CD4-positive, alpha-beta memory T cell (primary cell): ENCODE measurements around the gene TRIM72. TPM values are rescaled to one million over a fixed set of nuclear protein-coding genes. Genes with fewer than 3 reads are reported as not detected.

ENCODE experiments used
- CTCF ChIA-PET: fragments of 350-600 bp; sonication (Branson Sonifier 250); formaldehyde crosslinking; loops from one replicate; lab custom pipeline; 2021; ENCODE audit warnings: inconsistent platforms; ENCODE audit not compliant: partially characterized antibody; lab: Charles Lee
- POLR2A ChIA-PET: fragments of 350-600 bp; sonication (Branson Sonifier 250); formaldehyde crosslinking; loops from one replicate; lab custom pipeline; 2021; ENCODE audit not compliant: partially characterized antibody; lab: Charles Lee
- DNase-seq, 5 donors: peaks; one replicate each; pipeline versions ENCODE4 v3.0.0 to v3.0.0-alpha.2; 2020 to 2022; ENCODE audit warnings: mixed read lengths in 1 of 5
- H3K27ac ChIP-seq: one replicate; pipeline ENCODE4 v1.7.0; 2013; ENCODE audit warnings: low read depth, low read length
- H3K27me3 ChIP-seq: 2 replicates; pipeline ENCODE4 v1.7.0; 2013; ENCODE audit warnings: mild to moderate bottlenecking, low read length, moderate library complexity; ENCODE audit not compliant: insufficient read depth
- H3K36me3 ChIP-seq: 2 replicates; pipeline ENCODE4 v1.7.0; 2013; ENCODE audit warnings: mild to moderate bottlenecking, low read length, moderate library complexity; ENCODE audit not compliant: insufficient read depth
- H3K4me1 ChIP-seq: 2 replicates; pipeline ENCODE4 v1.7.0; 2013; ENCODE audit warnings: mild to moderate bottlenecking, low read length, moderate library complexity; ENCODE audit not compliant: insufficient read depth
- H3K4me3 ChIP-seq, 2 donors: one replicate each; pipeline ENCODE4 v1.7.0; 2013; ENCODE audit warnings: low read length in 2 of 2, mild to moderate bottlenecking in 1 of 2
- H3K9me3 ChIP-seq, 2 donors: one replicate each; pipeline ENCODE4 v1.7.0; 2013; ENCODE audit warnings: low read length in 2 of 2, control low read depth in 1 of 2; ENCODE audit not compliant: control insufficient read depth in 1 of 2
- H3K27ac Mint-ChIP-seq, 7 donors: one replicate each; pipeline ENCODE4 v1.8.0; 2020 to 2021; ENCODE audit warnings: mixed read lengths in 7 of 7, mild to moderate bottlenecking in 6 of 7, inconsistent platforms in 3 of 7, moderate library complexity in 3 of 7
- H3K27me3 Mint-ChIP-seq, 2 donors: one replicate each; pipeline ENCODE4 v1.8.0; 2020 to 2021; ENCODE audit warnings: mixed read lengths in 2 of 2
- H3K36me3 Mint-ChIP-seq, 2 donors: one replicate each; pipeline ENCODE4 v1.8.0; 2020 to 2021; ENCODE audit warnings: mixed read lengths in 2 of 2, inconsistent platforms in 1 of 2, mild to moderate bottlenecking in 1 of 2
- H3K4me1 Mint-ChIP-seq, 4 donors: one replicate each; pipeline ENCODE4 v1.8.0; 2020 to 2021; ENCODE audit warnings: mixed read lengths in 4 of 4, mild to moderate bottlenecking in 1 of 4
- H3K4me3 Mint-ChIP-seq, 8 donors: one replicate each; pipeline ENCODE4 v1.8.0; 2020 to 2021; ENCODE audit warnings: mixed read lengths in 8 of 8, mild to moderate bottlenecking in 7 of 8, moderate library complexity in 6 of 8, inconsistent platforms in 3 of 8
- H3K9me3 Mint-ChIP-seq, 8 donors: one replicate each; pipeline ENCODE4 v1.8.0; 2020 to 2021; ENCODE audit warnings: mixed read lengths in 8 of 8, mild to moderate bottlenecking in 5 of 8, inconsistent platforms in 3 of 8, moderate library complexity in 1 of 8
- intact Hi-C: fragments of 100-400 bp; cut with micrococcal nuclease; formaldehyde crosslinking; loops from one replicate; pipeline ENCODE4 v1.15.1; 2023
- polyA plus RNA-seq, 2 donors: library from polyadenylated mRNA; unstranded; fragments of 300-500 nt; fragmentation: Illumina TruSeq; gene quantifications; one replicate each; pipeline ENCODE4 v1.2.3, GENCODE V29; 2021
- total RNA-seq, 2 experiments: library from RNA; stranded (reverse); gene quantifications; one replicate each; pipeline ENCODE4 v1.2.3, GENCODE V29; 2021

The TRIM72 gene
- total and polyA plus RNA-seq, 4 experiments from 2014 or later: not detected

- peak in 1 of 5 donors; percentile 4 for DNase-seq
- Mint-ChIP-seq H3K4me3 (peak overlapping the region in 3 of 8 donors; percentile 19 to 50 (median 36)), H3K9me3 (peaks cover 0 to 10% (median 0%) of the 10 kb centered on the region in 8 donors), H3K27ac (peak overlapping the region in 6 of 7 donors; percentile 25 to 99 (median 70)), H3K27me3 (no peaks in the 10 kb centered on the region), H3K36me3 (peaks cover 85 to 97% of the 10 kb centered on the region in 2 donors), H3K4me1 (peaks cover 44 to 83% (median 64%) of the 10 kb centered on the region in 4 donors)
- POLR2A ChIA-PET: interaction anchor here (0.7 to 2.4 kb wide), 6 partner anchors 8 to 13 kb away, joined by 4 to 28 read pairs (median 6); partner anchors contain the start of gene FUS
- Histone ChIP-seq H3K27me3 (no peaks in the 10 kb centered on the region), H3K4me1 (peaks cover 29% of the 10 kb centered on the region), H3K4me3 (no peak overlapping the region), H3K36me3 (peaks cover 97% of the 10 kb centered on the region), H3K27ac (no peak overlapping the region), H3K9me3 (no peaks in the 10 kb centered on the region)
- intact Hi-C loops: no loop called here
- CTCF ChIA-PET: interaction anchor here (0.7 to 0.9 kb wide), 2 partner anchors 12 to 48 kb away, joined by 3 read pairs; no protein-coding TSS in a partner anchor
These were observed 23.9 kb upstream of the TRIM72 start for GRCh38 chr16:31190061-31190460.

- intact Hi-C loops: no loop called here
- CTCF ChIA-PET: no interaction called here
- Histone ChIP-seq H3K36me3 (peaks cover 96% of the 10 kb centered on the region), H3K4me3 (no peak overlapping the region), H3K4me1 (peaks cover 21% of the 10 kb centered on the region), H3K27me3 (no peaks in the 10 kb centered on the region), H3K9me3 (no peaks in the 10 kb centered on the region), H3K27ac (no peak overlapping the region)
- Mint-ChIP-seq H3K4me3 (peak overlapping the region in 2 of 8 donors; percentile 1 to 49), H3K27me3 (no peaks in the 10 kb centered on the region), H3K27ac (peak overlapping the region in 6 of 7 donors; percentile 52 to 99 (median 84)), H3K4me1 (peaks cover 36 to 78% (median 57%) of the 10 kb centered on the region in 4 donors), H3K9me3 (peaks cover 0 to 11% (median 0%) of the 10 kb centered on the region in 8 donors), H3K36me3 (peaks cover 79 to 94% of the 10 kb centered on the region in 2 donors)
- DNase-seq: no peak
- POLR2A ChIA-PET: interaction anchor here (1.7 to 8.2 kb wide), 5 partner anchors 7 to 11 kb away, joined by 5 to 62 read pairs (median 9); partner anchors contain the start of gene FUS
These were observed 23.0 kb upstream of the TRIM72 start for GRCh38 chr16:31190818-31191444.

- H3K9me3 ChIP-seq: no peaks in the 10 kb centered on the region
- peaks cover 73 to 94% of the 10 kb centered on the region in 2 donors for H3K36me3 Mint-ChIP-seq
- no peaks in the 10 kb centered on the region for H3K27me3 ChIP-seq
- peak overlapping the region in 2 of 8 donors; percentile 21 to 28 for H3K4me3 Mint-ChIP-seq
- no peak overlapping the region for H3K27ac ChIP-seq
- ChIA-PET CTCF (interaction anchor here (1.3 kb wide), 1 partner anchor 10 kb away, joined by 4 read pairs; no protein-coding TSS in a partner anchor), POLR2A (interaction anchor here (2.3 to 8.2 kb wide), 3 partner anchors 9 to 12 kb away, joined by 5 to 62 read pairs (median 11); partner anchors contain the start of genes FUS and PYCARD)
- DNase-seq: peak in 1 of 5 donors; percentile 14
- no peak overlapping the region for H3K4me3 ChIP-seq
- H3K4me1 ChIP-seq: peaks cover 11% of the 10 kb centered on the region
- intact Hi-C loops: no loop called here
- H3K9me3 Mint-ChIP-seq: peaks cover 0 to 15% (median 0%) of the 10 kb centered on the region in 8 donors
- H3K4me1 Mint-ChIP-seq: peaks cover 30 to 74% (median 52%) of the 10 kb centered on the region in 4 donors
- peak overlapping the region; percentile 26 to 99 (median 67) for H3K27ac Mint-ChIP-seq
- H3K36me3 ChIP-seq: peaks cover 92% of the 10 kb centered on the region
- no peaks in the 10 kb centered on the region for H3K27me3 Mint-ChIP-seq
These were observed 22.1 kb upstream of the TRIM72 start for GRCh38 chr16:31191697-31192428.

- CTCF ChIA-PET: interaction anchor here (1.3 kb wide), 1 partner anchor 9 kb away, joined by 4 read pairs; no protein-coding TSS in a partner anchor
- peaks cover 23 to 65% (median 43%) of the 10 kb centered on the region in 4 donors for H3K4me1 Mint-ChIP-seq
- Histone ChIP-seq H3K36me3 (peaks cover 80% of the 10 kb centered on the region), H3K4me1 (peaks cover 3% of the 10 kb centered on the region), H3K27ac (no peak overlapping the region), H3K4me3 (no peak overlapping the region), H3K27me3 (no peaks in the 10 kb centered on the region), H3K9me3 (no peaks in the 10 kb centered on the region)
- POLR2A ChIA-PET: interaction anchor here (0.6 to 8.2 kb wide), 4 partner anchors 9 to 209 kb away, joined by 3 to 62 read pairs (median 8); partner anchors contain the start of genes FUS and PYCARD
- peak overlapping the region in 6 of 7 donors; percentile 17 to 99 (median 70) for H3K27ac Mint-ChIP-seq
- no peaks in the 10 kb centered on the region for H3K27me3 Mint-ChIP-seq
- peaks cover 62 to 88% of the 10 kb centered on the region in 2 donors for H3K36me3 Mint-ChIP-seq
- peaks cover 0 to 14% (median 0%) of the 10 kb centered on the region in 8 donors for H3K9me3 Mint-ChIP-seq
- no peak for DNase-seq
- peak overlapping the region in 3 of 8 donors; percentile 0 to 45 (median 27) for H3K4me3 Mint-ChIP-seq
- intact Hi-C loops: no loop called here
These were observed 20.9 kb upstream of the TRIM72 start for GRCh38 chr16:31192856-31193642.

- H3K4me3 Mint-ChIP-seq: no peak overlapping the region
- peaks cover 71% of the 10 kb centered on the region for H3K36me3 ChIP-seq
- CTCF ChIA-PET: no interaction called here
- H3K27ac ChIP-seq: no peak overlapping the region
- no peak for DNase-seq
- intact Hi-C loops: no loop called here
- H3K27me3 ChIP-seq: no peaks in the 10 kb centered on the region
- H3K9me3 Mint-ChIP-seq: peaks cover 0 to 9% (median 0%) of the 10 kb centered on the region in 8 donors
- peaks cover 54 to 86% of the 10 kb centered on the region in 2 donors for H3K36me3 Mint-ChIP-seq
- H3K4me1 Mint-ChIP-seq: peaks cover 25 to 65% (median 44%) of the 10 kb centered on the region in 4 donors
- peak overlapping the region in 2 of 7 donors; percentile 66 to 99 for H3K27ac Mint-ChIP-seq
- peaks cover 10% of the 10 kb centered on the region for H3K4me1 ChIP-seq
- no peaks in the 10 kb centered on the region for H3K27me3 Mint-ChIP-seq
- POLR2A ChIA-PET: interaction anchor here (0.6 to 8.2 kb wide), 5 partner anchors 8 to 275 kb away, joined by 3 to 62 read pairs (median 5); partner anchors contain the start of genes FUS and PYCARD
- H3K9me3 ChIP-seq: no peaks in the 10 kb centered on the region
- H3K4me3 ChIP-seq: no peak overlapping the region
These were observed 20.0 kb upstream of the TRIM72 start for GRCh38 chr16:31193874-31194273.

- Mint-ChIP-seq H3K27me3 (no peaks in the 10 kb centered on the region), H3K27ac (peak overlapping the region in 5 of 7 donors; percentile 19 to 91 (median 57)), H3K9me3 (peaks cover 0 to 12% (median 0%) of the 10 kb centered on the region in 8 donors), H3K4me1 (peaks cover 29 to 65% (median 47%) of the 10 kb centered on the region in 4 donors), H3K4me3 (peak overlapping the region in 1 of 8 donors; percentile 57), H3K36me3 (peaks cover 44 to 83% of the 10 kb centered on the region in 2 donors)
- Histone ChIP-seq H3K27ac (no peak overlapping the region), H3K27me3 (no peaks in the 10 kb centered on the region), H3K9me3 (no peaks in the 10 kb centered on the region), H3K4me1 (peaks cover 20% of the 10 kb centered on the region), H3K36me3 (peaks cover 61% of the 10 kb centered on the region), H3K4me3 (no peak overlapping the region)
- ChIA-PET POLR2A (interaction anchor here (1.3 to 8.2 kb wide), 3 partner anchors 11 to 15 kb away, joined by 4 to 62 read pairs (median 4); partner anchors contain the start of gene FUS), CTCF (no interaction called here)
- intact Hi-C loops: no loop called here
- no peak for DNase-seq
These were observed 19.0 kb upstream of the TRIM72 start for GRCh38 chr16:31194898-31195297.
